Keratinocyte (primary cell): ENCODE results near the gene CAP2.
"Not testable (repeated sequence)": the region's sequence is repeated elsewhere in the genome, so short reads cannot be mapped to it uniquely, and the experiment has no call there.

Source experiments
- EZH2 ChIP-seq: IDR thresholded peaks from one replicate; pipeline ENCODE4 v1.6.1; 2012; ENCODE audit warnings: inconsistent platforms, mild to moderate bottlenecking, low read length, moderate library complexity
- TF ChIP-seq, protein P1 (sequence below), 3 experiments: IDR thresholded peaks in 1 of 3; conservative IDR thresholded peaks in 1 of 3; optimal IDR thresholded peaks in 1 of 3; 2 replicates in 2 of 3; 3 replicates in 1 of 3; pipeline versions ENCODE3 to v1.5.1; 2011; ENCODE audit warnings: low read length in 3 of 3, mild to moderate bottlenecking in 3 of 3, moderate library complexity in 2 of 3, control low read depth in 1 of 3, inconsistent platforms in 1 of 3; ENCODE audit not compliant: insufficient read depth in 2 of 3; ENCODE audit errors: extremely low read depth in 1 of 3

DNA sequence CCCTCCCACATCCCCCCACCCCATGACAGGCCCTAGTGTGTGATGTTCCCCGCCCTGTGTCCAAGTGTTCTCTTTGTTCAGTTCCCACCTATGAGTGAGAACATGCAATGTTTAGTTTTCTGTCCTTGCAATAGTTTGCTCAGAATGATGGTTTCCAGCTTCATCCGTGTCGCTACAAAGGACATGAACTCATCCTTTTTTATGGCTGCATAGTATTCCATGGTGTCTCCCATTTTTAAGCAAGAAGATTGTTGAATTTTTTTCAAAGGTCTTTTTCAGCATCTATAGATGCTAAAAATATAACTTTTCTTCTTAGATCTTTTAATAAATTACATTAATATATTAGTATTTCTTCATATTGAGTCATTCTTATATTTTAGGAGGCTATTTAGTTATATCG is 47.4 kb downstream of the CAP2 start:
- TF ChIP-seq, protein P1, sequence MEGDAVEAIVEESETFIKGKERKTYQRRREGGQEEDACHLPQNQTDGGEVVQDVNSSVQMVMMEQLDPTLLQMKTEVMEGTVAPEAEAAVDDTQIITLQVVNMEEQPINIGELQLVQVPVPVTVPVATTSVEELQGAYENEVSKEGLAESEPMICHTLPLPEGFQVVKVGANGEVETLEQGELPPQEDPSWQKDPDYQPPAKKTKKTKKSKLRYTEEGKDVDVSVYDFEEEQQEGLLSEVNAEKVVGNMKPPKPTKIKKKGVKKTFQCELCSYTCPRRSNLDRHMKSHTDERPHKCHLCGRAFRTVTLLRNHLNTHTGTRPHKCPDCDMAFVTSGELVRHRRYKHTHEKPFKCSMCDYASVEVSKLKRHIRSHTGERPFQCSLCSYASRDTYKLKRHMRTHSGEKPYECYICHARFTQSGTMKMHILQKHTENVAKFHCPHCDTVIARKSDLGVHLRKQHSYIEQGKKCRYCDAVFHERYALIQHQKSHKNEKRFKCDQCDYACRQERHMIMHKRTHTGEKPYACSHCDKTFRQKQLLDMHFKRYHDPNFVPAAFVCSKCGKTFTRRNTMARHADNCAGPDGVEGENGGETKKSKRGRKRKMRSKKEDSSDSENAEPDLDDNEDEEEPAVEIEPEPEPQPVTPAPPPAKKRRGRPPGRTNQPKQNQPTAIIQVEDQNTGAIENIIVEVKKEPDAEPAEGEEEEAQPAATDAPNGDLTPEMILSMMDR (optimal IDR thresholded peaks at IDR 0.05 in 1 of 3, IDR thresholded peaks at IDR 0.05 in 1 of 3, conservative IDR thresholded peaks at IDR 0.05 in 1 of 3; ENCODE audit: extremely low read depth in 1 of 3, insufficient read depth in 2 of 3, low read length in 3 of 3), result not testable (repeated sequence)
- not testable (repeated sequence) for TF ChIP-seq EZH2
